ENCODE results near the gene SNX30. TPM values are rescaled to one million over a fixed set of nuclear protein-coding genes. Genes with fewer than 3 reads are reported as not detected.
A peak's percentile ranks its signal among the peaks of the same experiment; 100 is the strongest.

SNX30 gene
- total RNA-seq, 1 experiment from 2014 or later: 9.7 TPM

DNA sequence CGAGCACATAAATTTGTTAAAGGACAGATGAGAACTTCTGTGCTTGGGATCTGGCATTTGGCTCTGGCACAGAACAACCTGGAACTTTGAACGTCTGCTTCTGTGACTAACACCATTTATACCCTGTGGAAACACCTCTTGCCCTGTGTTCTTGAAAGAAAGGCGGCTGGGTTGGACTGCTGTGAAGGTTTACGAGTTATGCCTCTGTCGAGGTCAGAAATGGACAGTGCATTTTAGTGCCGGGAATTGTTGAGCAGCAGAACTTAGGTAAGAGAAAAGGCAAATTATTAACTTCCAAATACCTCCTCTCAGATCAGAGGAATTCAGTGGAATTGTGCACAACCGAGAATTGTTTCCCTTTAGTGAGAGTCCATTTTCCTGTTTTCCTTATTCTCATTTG is 18.6 kb upstream of the SNX30 start:
- Histone ChIP-seq H3K27me3 (ENCODE audit: control insufficient read depth, insufficient read depth, low read length) (no peaks in the 10 kb centered on the region), H3K36me3 (replicated peaks; ENCODE audit: control insufficient read depth, insufficient read depth, low read length) (no peaks in the 10 kb centered on the region), H3K4me3 (ENCODE audit: insufficient read depth, low read depth, low read length) (no peak overlapping the region)

GRCh38 chr9:112734892-112735291 is 15.7 kb upstream of the SNX30 start:
- DNase-seq: no peak
- Histone ChIP-seq H3K36me3 (replicated peaks; ENCODE audit: control insufficient read depth, insufficient read depth, low read length) (no peaks in the 10 kb centered on the region), H3K4me3 (ENCODE audit: insufficient read depth, low read depth, low read length) (no peak overlapping the region), H3K27me3 (ENCODE audit: control insufficient read depth, insufficient read depth, low read length) (no peaks in the 10 kb centered on the region)

More for the DNA sequence above, 18.6 kb upstream of the SNX30 start:
- DNase-seq: no peak

DNA sequence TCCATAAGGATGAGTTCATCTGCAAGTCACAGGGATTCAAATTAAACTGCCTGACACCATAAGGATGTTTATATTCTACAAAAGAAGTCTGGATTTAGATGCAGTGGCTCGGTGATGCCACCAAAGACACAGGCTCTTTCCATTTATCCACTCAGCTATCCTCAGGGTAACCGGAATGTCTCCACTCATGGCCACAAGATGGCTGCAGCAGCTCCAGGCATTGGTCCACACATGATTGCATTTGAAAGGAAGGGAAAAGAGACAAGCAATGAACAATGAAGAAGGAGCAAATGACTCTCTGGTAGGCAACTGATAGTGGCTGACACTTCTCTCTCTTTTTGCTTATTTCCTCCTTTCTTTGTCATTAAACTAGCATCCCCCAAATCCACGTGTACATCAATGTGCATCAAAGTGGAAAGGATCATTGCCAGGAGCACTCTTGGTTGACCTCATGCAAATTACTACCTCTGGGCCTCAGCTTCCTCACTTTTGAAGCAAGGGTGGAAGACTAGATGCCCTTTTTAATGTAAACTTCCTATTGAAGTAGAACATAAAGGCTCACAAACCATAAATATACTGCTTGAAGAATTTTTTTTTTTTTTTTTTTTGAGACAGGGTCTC is 7.2 kb upstream of the SNX30 start:
- H3K36me3 ChIP-seq (replicated peaks; ENCODE audit: control insufficient read depth, insufficient read depth, low read length): no peaks in the 10 kb centered on the region
- H3K27me3 ChIP-seq (ENCODE audit: control insufficient read depth, insufficient read depth, low read length): no peaks in the 10 kb centered on the region
- DNase-seq: no peak
- H3K4me3 ChIP-seq (ENCODE audit: insufficient read depth, low read depth, low read length): no peak overlapping the region

- no peak for DNase-seq
- Histone ChIP-seq H3K36me3 (replicated peaks; ENCODE audit: control insufficient read depth, insufficient read depth, low read length) (no peaks in the 10 kb centered on the region), H3K4me3 (ENCODE audit: insufficient read depth, low read depth, low read length) (no peak overlapping the region), H3K27me3 (ENCODE audit: control insufficient read depth, insufficient read depth, low read length) (no peaks in the 10 kb centered on the region)
Observed at GRCh38 chr9:112744177-112744576, 6.4 kb upstream of the SNX30 start.

DNA sequence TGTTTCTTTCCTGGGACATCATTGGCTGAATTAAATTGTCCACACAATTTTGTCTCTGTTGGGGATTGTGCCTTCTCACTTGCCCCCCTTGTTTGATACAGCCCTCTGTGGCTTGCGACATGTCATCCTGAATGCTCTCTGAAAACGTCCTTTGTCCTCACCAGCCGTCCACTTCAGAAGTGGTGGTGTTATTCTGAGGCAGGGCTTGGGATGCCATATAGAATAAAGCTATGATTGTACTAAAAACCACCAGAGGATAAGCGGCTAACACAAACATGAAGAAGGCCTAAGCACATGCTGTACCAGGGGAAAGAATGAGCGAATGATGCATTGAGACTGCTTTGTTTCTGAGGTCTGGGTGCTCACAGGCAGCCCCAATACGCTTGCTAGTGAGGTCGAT is 3.5 kb upstream of the SNX30 start:
- peaks cover 2% of the 10 kb centered on the region; the same call in 1 of the 2 replicates for H3K27me3 ChIP-seq (ENCODE audit: control insufficient read depth, insufficient read depth, low read length)
- H3K4me3 ChIP-seq (ENCODE audit: insufficient read depth, low read depth, low read length): no peak overlapping the region
- H3K36me3 ChIP-seq (replicated peaks; ENCODE audit: control insufficient read depth, insufficient read depth, low read length): no peaks in the 10 kb centered on the region
- no peak for DNase-seq

DNA sequence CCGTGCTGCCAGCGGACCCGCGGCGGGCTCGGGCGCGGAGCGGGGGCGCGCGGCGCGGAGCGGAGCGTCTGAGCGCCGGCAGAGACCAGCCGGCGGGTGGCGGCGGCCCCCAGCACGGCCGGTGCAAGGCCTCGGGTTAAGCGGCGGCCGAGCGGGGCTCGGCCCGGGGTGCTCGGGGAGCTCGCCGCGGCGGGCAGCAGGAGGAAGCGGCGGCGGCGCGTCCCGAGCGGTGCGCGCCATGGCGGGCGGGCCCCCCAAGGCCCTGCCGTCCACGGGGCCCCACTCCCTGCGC is 150 bp downstream of the SNX30 start:
- peaks cover 4% of the 10 kb centered on the region; the same call in 1 of the 2 replicates for H3K27me3 ChIP-seq (ENCODE audit: control insufficient read depth, insufficient read depth, low read length)
- H3K4me3 ChIP-seq (ENCODE audit: insufficient read depth, low read depth, low read length): peak overlapping the region; percentile 83
- no peak for DNase-seq
- H3K36me3 ChIP-seq (replicated peaks; ENCODE audit: control insufficient read depth, insufficient read depth, low read length): no peaks in the 10 kb centered on the region

DNA sequence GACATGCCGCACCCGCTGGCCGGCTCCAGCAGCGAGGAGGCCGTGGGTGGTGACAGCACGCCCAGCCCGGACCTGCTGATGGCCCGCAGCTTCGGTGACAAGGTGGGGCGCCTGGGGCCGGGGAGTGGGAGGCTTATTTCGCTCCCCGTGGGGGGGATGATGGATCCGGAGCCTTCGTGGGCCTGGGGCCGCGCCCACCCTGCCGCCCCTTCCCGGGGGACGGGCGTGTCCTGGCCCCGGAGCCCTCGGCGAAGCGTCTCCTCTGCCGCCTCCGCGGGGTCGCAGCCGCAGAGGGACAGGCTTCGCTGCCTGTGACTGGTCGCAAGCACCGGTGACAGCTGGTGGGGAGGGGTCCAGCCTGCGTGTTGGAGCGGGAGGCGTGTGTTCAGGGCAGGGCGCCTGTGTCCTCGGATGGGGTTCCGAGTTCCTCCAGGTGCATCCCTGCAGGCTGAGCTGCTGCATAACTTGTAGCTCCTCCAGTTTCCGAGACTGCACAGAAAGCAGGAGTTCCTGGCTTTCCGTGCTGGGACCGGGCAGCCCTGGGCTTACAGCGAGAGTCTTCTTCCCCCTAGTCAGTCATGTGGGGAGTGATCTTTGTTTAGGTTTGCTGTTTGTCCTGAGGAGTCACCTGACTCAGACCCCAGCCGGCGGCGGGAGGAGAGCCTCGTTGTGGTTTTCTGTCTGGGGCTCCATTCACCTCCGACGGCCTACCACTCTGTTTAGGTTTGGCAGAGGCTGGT is 666 bp downstream of the SNX30 start:
- DNase-seq: peak; percentile 87
- Histone ChIP-seq H3K27me3 (ENCODE audit: control insufficient read depth, insufficient read depth, low read length) (peaks cover 4% of the 10 kb centered on the region; the same call in 1 of the 2 replicates), H3K4me3 (ENCODE audit: insufficient read depth, low read depth, low read length) (peak overlapping the region; percentile 83), H3K36me3 (replicated peaks; ENCODE audit: control insufficient read depth, insufficient read depth, low read length) (no peaks in the 10 kb centered on the region)

- Histone ChIP-seq H3K4me3 (ENCODE audit: insufficient read depth, low read depth, low read length) (no peak overlapping the region), H3K27me3 (ENCODE audit: control insufficient read depth, insufficient read depth, low read length) (peaks cover 4% of the 10 kb centered on the region; the same call in 1 of the 2 replicates), H3K36me3 (replicated peaks; ENCODE audit: control insufficient read depth, insufficient read depth, low read length) (no peaks in the 10 kb centered on the region)
- no peak for DNase-seq
Observed at GRCh38 chr9:112752334-112753125, 2.0 kb downstream of the SNX30 start.

- H3K27me3 ChIP-seq (ENCODE audit: control insufficient read depth, insufficient read depth, low read length): peaks cover 4% of the 10 kb centered on the region; the same call in 1 of the 2 replicates
- no peaks in the 10 kb centered on the region for H3K36me3 ChIP-seq (replicated peaks; ENCODE audit: control insufficient read depth, insufficient read depth, low read length)
- DNase-seq: no peak
- no peak overlapping the region for H3K4me3 ChIP-seq (ENCODE audit: insufficient read depth, low read depth, low read length)
Observed at GRCh38 chr9:112753725-112754124, 3.2 kb downstream of the SNX30 start.

- no peaks in the 10 kb centered on the region for H3K36me3 ChIP-seq (replicated peaks; ENCODE audit: control insufficient read depth, insufficient read depth, low read length)
- no peak for DNase-seq
- no peak overlapping the region for H3K4me3 ChIP-seq (ENCODE audit: insufficient read depth, low read depth, low read length)
- H3K27me3 ChIP-seq (ENCODE audit: control insufficient read depth, insufficient read depth, low read length): peaks cover 4% of the 10 kb centered on the region; the same call in 1 of the 2 replicates
Observed at GRCh38 chr9:112754578-112754977, 4.0 kb downstream of the SNX30 start.

- Histone ChIP-seq H3K36me3 (replicated peaks; ENCODE audit: control insufficient read depth, insufficient read depth, low read length) (no peaks in the 10 kb centered on the region), H3K4me3 (ENCODE audit: insufficient read depth, low read depth, low read length) (no peak overlapping the region), H3K27me3 (ENCODE audit: control insufficient read depth, insufficient read depth, low read length) (peaks cover 4% of the 10 kb centered on the region; the same call in 1 of the 2 replicates)
- DNase-seq: no peak
Observed at GRCh38 chr9:112755016-112755427, 4.5 kb downstream of the SNX30 start.

DNA sequence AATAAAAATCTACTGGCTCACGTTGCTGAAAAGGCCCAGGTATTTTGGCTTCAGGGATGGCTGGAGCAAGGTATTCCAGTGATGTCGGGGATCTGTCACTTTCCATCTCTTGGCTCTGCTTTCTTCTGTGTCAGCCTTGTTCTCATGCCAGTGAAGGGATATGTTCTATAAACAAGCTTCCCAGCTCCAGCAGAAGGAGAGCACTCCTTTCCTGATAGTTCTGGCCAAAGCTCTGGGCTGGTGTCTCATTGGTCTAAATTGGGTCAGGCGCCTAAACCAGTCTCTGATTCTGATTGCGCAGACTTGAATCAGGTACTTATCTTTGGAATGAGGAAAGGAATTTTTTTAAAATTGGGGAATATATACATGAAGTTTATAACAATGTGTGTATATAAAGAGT is 5.1 kb downstream of the SNX30 start:
- no peaks in the 10 kb centered on the region for H3K36me3 ChIP-seq (replicated peaks; ENCODE audit: control insufficient read depth, insufficient read depth, low read length)

GRCh38 chr9:112757282-112757883 is 6.8 kb downstream of the SNX30 start:
- no peak for DNase-seq
- no peaks in the 10 kb centered on the region for H3K36me3 ChIP-seq (replicated peaks; ENCODE audit: control insufficient read depth, insufficient read depth, low read length)
- peaks cover 1% of the 10 kb centered on the region; the same call in 1 of the 2 replicates for H3K27me3 ChIP-seq (ENCODE audit: control insufficient read depth, insufficient read depth, low read length)
- no peak overlapping the region for H3K4me3 ChIP-seq (ENCODE audit: insufficient read depth, low read depth, low read length)

More for the DNA sequence above, 5.1 kb downstream of the SNX30 start:
- Histone ChIP-seq H3K4me3 (ENCODE audit: insufficient read depth, low read depth, low read length) (no peak overlapping the region), H3K27me3 (ENCODE audit: control insufficient read depth, insufficient read depth, low read length) (peaks cover 4% of the 10 kb centered on the region; the same call in 1 of the 2 replicates)
- DNase-seq: no peak

GRCh38 chr9:112757940-112758339 is 7.4 kb downstream of the SNX30 start:
- H3K27me3 ChIP-seq (ENCODE audit: control insufficient read depth, insufficient read depth, low read length): no peaks in the 10 kb centered on the region
- H3K4me3 ChIP-seq (ENCODE audit: insufficient read depth, low read depth, low read length): no peak overlapping the region
- no peak for DNase-seq
- no peaks in the 10 kb centered on the region for H3K36me3 ChIP-seq (replicated peaks; ENCODE audit: control insufficient read depth, insufficient read depth, low read length)

Measured in H7 (cell line).